ENCODE measurements around the gene TMBIM4.

Gene TMBIM4

GRCh38 chr12:66140731-66141130 is 29.1 kb downstream of the TMBIM4 start:
- no peak for DNase-seq (ENCODE audit: low read depth)

GRCh38 chr12:66139328-66139727 is 30.5 kb downstream of the TMBIM4 start:
- no peak for DNase-seq (ENCODE audit: low read depth)

- no peak for DNase-seq (ENCODE audit: low read depth)
Measured at GRCh38 chr12:66137937-66138336, 31.9 kb downstream of the TMBIM4 start.

GRCh38 chr12:66132408-66132807 is 37.4 kb downstream of the TMBIM4 start:
- DNase-seq (ENCODE audit: low read depth), result no peak

- DNase-seq (ENCODE audit: low read depth), result no peak
Measured at GRCh38 chr12:66131067-66131688, 38.6 kb downstream of the TMBIM4 start.

- DNase-seq (ENCODE audit: low read depth), result peak; percentile 87
Measured at GRCh38 chr12:66130267-66131066, 39.3 kb downstream of the TMBIM4 start, which contains the start of gene LLPH. TSS of gene LLPH (minus strand) at chr12:66130750. CDS start at chr12:66129106, 1,644 bp downstream.

- no peak for DNase-seq (ENCODE audit: low read depth)
Measured at GRCh38 chr12:66129934-66130266, 39.9 kb downstream of the TMBIM4 start.

GRCh38 chr12:66127650-66128049 is 42.1 kb downstream of the TMBIM4 start:
- DNase-seq (ENCODE audit: low read depth), result no peak

- no peak for DNase-seq (ENCODE audit: low read depth)
Measured at GRCh38 chr12:66120477-66120876, 49.3 kb downstream of the TMBIM4 start.

GRCh38 chr12:66119870-66120241 is 49.9 kb downstream of the TMBIM4 start:
- DNase-seq (ENCODE audit: low read depth), result no peak

GRCh38 chr12:66119229-66119869 is 50.4 kb downstream of the TMBIM4 start:
- no peak for DNase-seq (ENCODE audit: low read depth)

GRCh38 chr12:66118240-66118891 is 51.4 kb downstream of the TMBIM4 start:
- no peak for DNase-seq (ENCODE audit: low read depth)

- DNase-seq (ENCODE audit: low read depth), result no peak
Measured at GRCh38 chr12:66117242-66117641, 52.6 kb downstream of the TMBIM4 start.

- DNase-seq (ENCODE audit: low read depth), result no peak
Measured at GRCh38 chr12:66115071-66115600, 54.7 kb downstream of the TMBIM4 start.

- no peak for DNase-seq (ENCODE audit: low read depth)
Measured at GRCh38 chr12:66113471-66113870, 56.3 kb downstream of the TMBIM4 start.

GRCh38 chr12:66111605-66112004 is 58.2 kb downstream of the TMBIM4 start:
- DNase-seq (ENCODE audit: low read depth), result no peak

GRCh38 chr12:66109056-66109455 is 60.7 kb downstream of the TMBIM4 start:
- no peak for DNase-seq (ENCODE audit: low read depth)

- no peak for DNase-seq (ENCODE audit: low read depth)
Measured at GRCh38 chr12:66108386-66108785, 61.4 kb downstream of the TMBIM4 start.

GRCh38 chr12:66107451-66107915 is 62.3 kb downstream of the TMBIM4 start:
- peak; percentile 48 for DNase-seq (ENCODE audit: low read depth)

GRCh38 chr12:66103016-66103913 is 66.5 kb downstream of the TMBIM4 start:
- no peak for DNase-seq (ENCODE audit: low read depth)

GRCh38 chr12:66092559-66093269 is 77.1 kb downstream of the TMBIM4 start:
- no peak for DNase-seq (ENCODE audit: low read depth)
